Esophagus squamous epithelium (tissue), 4 donors: ENCODE data around the gene CORO1C.

Experiments
- CTCF ChIP-seq, 6 experiments: fragments of 450-650 bp in 4 of 6; fragments of 200-600 bp in 2 of 6; sonication (generic) in 2 of 6; IDR thresholded peaks; one replicate each; pipeline ENCODE4 v1.5.1; 2016 to 2019; ENCODE audit warnings: antibody characterized with exemption in 6 of 6, mild to moderate bottlenecking in 4 of 6, moderate library complexity in 4 of 6
- POLR2A ChIP-seq, 4 donors: fragments of 450-650 bp; IDR thresholded peaks; one replicate each; pipeline ENCODE4 v1.6.1; 2017; ENCODE audit warnings: antibody characterized with exemption in 4 of 4, mild to moderate bottlenecking in 4 of 4, moderate library complexity in 3 of 4

DNA sequence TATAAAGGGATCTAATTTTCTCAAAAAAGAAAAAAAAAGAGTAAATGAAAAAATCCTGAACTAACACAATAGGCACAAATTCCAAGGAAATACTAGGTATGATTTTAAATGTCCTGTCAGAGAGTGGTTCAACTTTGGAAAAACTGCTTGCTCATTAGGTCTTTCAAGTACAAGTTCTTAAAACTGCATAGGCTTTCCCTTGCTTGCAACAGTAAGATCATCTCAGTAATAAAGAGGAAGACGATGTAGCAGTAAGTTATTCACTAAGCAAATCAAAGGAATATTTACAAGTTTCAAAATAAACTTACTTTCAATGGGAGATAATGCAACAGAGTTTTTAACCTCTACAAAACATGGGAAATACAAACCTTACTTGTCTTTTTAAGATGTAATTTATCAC is 21.6 kb downstream of the CORO1C start:
- TF ChIP-seq CTCF (IDR thresholded peaks at IDR 0.05) = no peak
- no peak for TF ChIP-seq POLR2A (IDR thresholded peaks at IDR 0.05)
